ENCODE measurements around the gene CIAO2A. TPM values are rescaled to one million over a fixed set of nuclear protein-coding genes. Genes with fewer than 3 reads are reported as not detected.
"Not testable (repeated sequence)": the region's sequence is repeated elsewhere in the genome, so short reads cannot be mapped to it uniquely, and the experiment has no call there.

Gene CIAO2A
- total RNA-seq, 2 donors from 2014 or later, result 21.5 to 23.1 TPM

DNA sequence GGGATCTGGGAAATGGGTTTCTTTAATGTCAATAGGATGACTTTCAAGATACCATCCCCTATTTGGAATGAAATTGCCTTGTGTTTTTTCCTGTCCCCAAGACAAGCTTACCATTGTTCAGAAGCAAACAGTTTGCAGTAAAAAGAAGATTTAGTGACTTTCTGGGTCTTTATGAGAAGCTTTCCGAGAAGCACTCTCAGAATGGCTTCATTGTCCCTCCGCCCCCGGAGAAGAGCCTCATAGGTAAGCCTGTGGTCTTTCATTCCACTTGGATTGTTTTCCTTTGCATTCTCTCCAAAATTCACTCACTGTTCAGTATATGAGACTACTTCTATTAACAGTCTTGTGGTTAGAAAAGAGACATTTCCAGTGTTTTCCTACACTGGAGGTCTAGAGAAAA is 32.3 kb upstream of the CIAO2A start:
- no peak overlapping the region for H3K27ac Mint-ChIP-seq
- ATAC-seq (no peak), DNase-seq (no peak)
- H3K4me3 Mint-ChIP-seq, result no peak overlapping the region
- H3K4me1 Mint-ChIP-seq, result peaks cover 2% of the 10 kb centered on the region
- H3K36me3 Mint-ChIP-seq (ENCODE audit: low read depth), result peaks cover 7% of the 10 kb centered on the region
- no peaks in the 10 kb centered on the region for H3K9me3 ChIP-seq (ENCODE audit: control insufficient read depth, low read length, poor library complexity, severe bottlenecking)
- H3K27me3 Mint-ChIP-seq, result no peaks in the 10 kb centered on the region

DNA sequence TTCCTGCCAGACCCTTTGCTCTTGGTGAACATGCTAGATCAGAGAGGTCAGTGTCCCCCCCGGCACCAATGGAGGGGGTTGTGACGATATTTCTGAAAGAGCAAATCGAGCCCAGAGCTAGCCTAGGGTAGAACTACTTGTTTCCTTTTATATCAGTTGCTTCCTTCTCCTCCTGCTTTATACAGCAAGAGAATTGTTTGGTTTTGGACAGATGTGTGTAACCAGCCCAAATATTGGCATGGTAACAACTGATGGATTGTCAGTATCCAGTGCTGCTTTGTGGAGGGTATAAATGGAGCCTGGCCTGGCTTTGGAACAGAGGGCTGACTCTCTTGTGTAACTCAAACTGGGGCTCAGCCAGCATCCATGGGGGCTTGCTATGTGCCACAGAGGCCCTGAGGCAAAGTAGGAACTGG is 29.3 kb upstream of the CIAO2A start:
- Mint-ChIP-seq H3K4me3 (no peak overlapping the region), H3K36me3 (ENCODE audit: low read depth) (peaks cover 7% of the 10 kb centered on the region), H3K27me3 (no peaks in the 10 kb centered on the region), H3K27ac (no peak overlapping the region), H3K4me1 (peaks cover 2% of the 10 kb centered on the region)
- no peaks in the 10 kb centered on the region for H3K9me3 ChIP-seq (ENCODE audit: control insufficient read depth, low read length, poor library complexity, severe bottlenecking)
- DNase-seq (no peak), ATAC-seq (no peak)

DNA sequence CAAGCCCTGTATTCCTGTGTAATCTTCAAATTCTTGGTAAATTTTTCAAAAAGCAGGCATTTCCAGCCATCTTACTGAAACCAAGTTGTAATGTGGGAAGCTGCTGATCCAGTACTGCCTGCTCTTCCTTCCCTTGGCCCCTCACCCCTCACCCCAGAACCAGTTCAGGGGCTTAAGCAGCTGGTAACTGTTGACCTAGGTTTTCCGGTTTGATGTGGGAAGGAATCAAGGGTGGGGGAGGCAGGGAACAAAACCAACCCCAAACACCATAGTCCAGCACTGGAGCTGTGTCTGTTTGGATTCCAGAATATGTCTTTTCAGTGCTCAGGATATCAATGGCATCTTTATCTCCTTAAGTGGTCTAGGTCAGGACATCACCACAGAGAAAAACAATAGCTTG is 28.8 kb upstream of the CIAO2A start:
- Mint-ChIP-seq H3K36me3 (ENCODE audit: low read depth) (peaks cover 5% of the 10 kb centered on the region), H3K27ac (no peak overlapping the region), H3K27me3 (no peaks in the 10 kb centered on the region), H3K4me3 (no peak overlapping the region), H3K4me1 (peaks cover 2% of the 10 kb centered on the region)
- no peak for DNase-seq
- no peaks in the 10 kb centered on the region for H3K9me3 ChIP-seq (ENCODE audit: control insufficient read depth, low read length, poor library complexity, severe bottlenecking)
- ATAC-seq, result no peak

DNA sequence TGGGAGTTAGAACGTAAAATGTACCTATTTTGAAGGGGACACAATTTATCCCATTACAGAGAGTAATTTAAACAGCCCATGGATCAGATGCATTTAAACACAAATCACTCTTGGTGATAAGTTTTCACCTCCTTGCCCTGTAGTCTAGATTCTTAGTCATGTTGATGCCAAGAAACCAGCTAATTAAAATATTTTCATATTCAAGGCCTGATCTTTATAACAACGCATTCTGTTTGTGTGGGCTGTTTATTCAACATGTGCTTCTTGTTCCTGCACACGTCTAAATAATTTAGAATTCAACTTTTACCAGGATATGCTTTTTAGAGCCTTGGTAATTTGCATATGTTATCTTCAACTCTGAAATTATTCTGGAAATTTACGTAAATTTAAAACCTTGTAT is 28.0 kb upstream of the CIAO2A start:
- Mint-ChIP-seq H3K27ac (no peak overlapping the region), H3K27me3 (no peaks in the 10 kb centered on the region), H3K4me1 (peaks cover 2% of the 10 kb centered on the region), H3K4me3 (no peak overlapping the region), H3K36me3 (ENCODE audit: low read depth) (peaks cover 5% of the 10 kb centered on the region)
- ATAC-seq (no peak), DNase-seq (no peak)
- no peaks in the 10 kb centered on the region for H3K9me3 ChIP-seq (ENCODE audit: control insufficient read depth, low read length, poor library complexity, severe bottlenecking)

DNA sequence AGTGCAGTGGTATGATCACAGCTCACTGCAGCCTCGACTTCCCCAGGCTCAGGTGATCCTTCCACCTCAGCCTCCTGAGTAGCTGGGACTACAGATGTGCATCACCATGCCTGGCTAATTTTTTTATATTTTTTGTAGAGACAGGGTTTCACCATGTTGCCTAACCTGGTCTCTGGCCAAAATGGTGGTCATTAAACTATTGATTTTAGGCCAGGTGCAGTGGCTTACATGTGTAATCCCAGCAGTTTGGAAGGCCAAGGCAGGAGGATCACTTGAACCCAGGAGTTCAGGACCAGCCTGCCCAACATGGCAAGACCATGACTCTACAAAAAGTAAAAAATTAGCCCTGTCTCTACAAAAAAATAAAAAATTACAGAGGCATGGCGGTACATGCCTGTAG is 26.7 kb upstream of the CIAO2A start:
- not testable (repeated sequence) for DNase-seq; H3K4me3 Mint-ChIP-seq; H3K27me3 Mint-ChIP-seq; H3K4me1 Mint-ChIP-seq; ATAC-seq; H3K27ac Mint-ChIP-seq; H3K9me3 ChIP-seq (ENCODE audit: control insufficient read depth, low read length, poor library complexity, severe bottlenecking); H3K36me3 Mint-ChIP-seq (ENCODE audit: low read depth)

DNA sequence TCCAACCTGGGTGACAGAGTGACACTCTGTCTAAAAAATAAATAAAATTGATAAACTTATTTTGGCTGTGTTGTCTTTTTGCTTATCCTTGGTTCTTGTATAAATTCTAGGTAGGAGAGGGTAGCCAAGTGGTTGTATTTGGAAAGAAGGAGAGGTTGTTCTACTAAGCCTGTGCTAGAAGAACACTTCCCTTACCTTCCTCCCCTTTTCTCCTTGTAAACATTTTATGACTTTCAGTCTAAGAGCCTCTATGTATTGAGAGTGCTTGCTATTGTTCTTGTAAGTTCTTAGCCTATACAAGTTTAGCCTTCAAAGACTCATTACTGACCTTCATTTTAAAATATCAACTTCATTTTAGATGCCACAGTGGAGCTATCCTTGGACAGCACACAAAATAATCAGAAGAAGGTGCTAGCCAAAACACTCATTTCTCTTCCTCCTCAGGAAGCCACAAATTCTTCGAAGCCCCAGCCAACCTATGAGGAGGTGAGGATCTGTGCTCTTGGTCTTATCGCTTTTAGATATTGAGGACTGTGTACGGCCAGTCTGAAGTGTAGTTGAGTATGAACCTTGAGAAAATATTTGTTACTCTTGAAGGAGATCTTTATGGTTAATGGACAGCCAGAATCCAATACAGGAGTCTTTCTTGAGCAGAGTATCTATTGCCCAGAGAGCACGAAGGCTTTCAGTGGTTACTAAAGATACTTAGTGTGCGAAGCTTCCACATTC is 24.3 kb upstream of the CIAO2A start:
- H3K4me3 Mint-ChIP-seq, result no peak overlapping the region
- peaks cover 4% of the 10 kb centered on the region for H3K4me1 Mint-ChIP-seq
- no peaks in the 10 kb centered on the region for H3K27me3 Mint-ChIP-seq
- no peaks in the 10 kb centered on the region for H3K9me3 ChIP-seq (ENCODE audit: control insufficient read depth, low read length, poor library complexity, severe bottlenecking)
- ATAC-seq (no peak), DNase-seq (no peak)
- H3K27ac Mint-ChIP-seq, result no peak overlapping the region
- H3K36me3 Mint-ChIP-seq (ENCODE audit: low read depth), result peaks cover 12% of the 10 kb centered on the region

DNA sequence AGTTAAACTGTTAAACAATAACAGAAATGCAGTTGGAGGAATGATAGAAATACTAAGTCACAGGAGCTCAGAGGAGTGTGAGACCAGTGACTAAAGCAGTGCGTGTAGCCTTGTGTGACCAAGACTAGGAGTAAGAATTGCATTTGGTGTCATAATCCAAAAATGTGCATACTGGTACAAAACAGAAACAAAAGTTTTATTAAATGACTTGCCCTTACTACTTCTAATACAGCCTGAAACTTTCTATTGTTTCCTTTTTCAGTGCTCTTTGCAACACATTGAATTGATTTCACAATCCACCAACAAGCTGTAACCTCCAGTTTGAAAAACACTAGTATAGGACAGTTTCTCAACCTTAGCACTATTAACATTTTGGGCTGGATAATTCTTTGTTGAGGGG is 19.3 kb upstream of the CIAO2A start:
- ATAC-seq (no peak), DNase-seq (no peak)
- H3K27ac Mint-ChIP-seq, result no peak overlapping the region
- no peaks in the 10 kb centered on the region for H3K27me3 Mint-ChIP-seq
- no peak overlapping the region for H3K4me3 Mint-ChIP-seq
- H3K9me3 ChIP-seq (ENCODE audit: control insufficient read depth, low read length, poor library complexity, severe bottlenecking), result no peaks in the 10 kb centered on the region
- peaks cover 11% of the 10 kb centered on the region for H3K36me3 Mint-ChIP-seq (ENCODE audit: low read depth)
- peaks cover 20% of the 10 kb centered on the region for H3K4me1 Mint-ChIP-seq

DNA sequence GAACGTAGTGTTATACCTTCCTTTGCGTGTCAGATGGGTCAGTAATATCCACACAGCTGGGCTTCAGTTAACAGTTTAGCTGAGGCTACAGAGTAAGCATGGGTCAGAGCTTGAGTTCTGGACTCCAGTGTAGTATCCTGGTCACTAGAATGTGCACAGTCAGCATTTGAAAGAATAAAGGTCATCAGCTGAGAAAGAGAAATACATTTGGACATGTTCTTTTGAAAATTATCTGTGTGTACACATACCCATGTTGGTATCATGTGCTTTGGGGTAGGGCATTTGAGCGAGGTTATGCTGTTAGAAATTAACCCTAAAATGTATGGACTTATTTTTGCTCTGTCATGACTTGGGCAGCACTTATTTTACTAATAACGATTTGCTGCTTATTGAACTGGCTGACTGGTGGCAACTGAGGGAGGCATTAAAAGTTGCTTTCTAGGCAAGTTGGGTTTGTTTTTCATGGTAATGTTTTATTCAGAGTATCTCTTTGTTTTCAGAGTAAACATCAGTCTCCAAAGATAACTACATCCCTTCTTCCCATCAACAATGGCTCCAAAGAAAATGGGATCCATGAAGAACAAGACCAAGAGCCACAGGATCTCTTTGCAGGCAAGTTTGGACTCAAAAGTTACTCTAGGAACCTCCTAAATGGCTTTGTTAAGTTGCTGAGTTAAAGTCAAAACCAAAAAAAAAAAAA is 18.6 kb upstream of the CIAO2A start:
- ATAC-seq (no peak), DNase-seq (no peak)
- Mint-ChIP-seq H3K36me3 (ENCODE audit: low read depth) (peaks cover 11% of the 10 kb centered on the region), H3K27ac (peak overlapping the region; percentile 69), H3K4me3 (no peak overlapping the region), H3K27me3 (no peaks in the 10 kb centered on the region), H3K4me1 (peaks cover 23% of the 10 kb centered on the region)
- H3K9me3 ChIP-seq (ENCODE audit: control insufficient read depth, low read length, poor library complexity, severe bottlenecking), result no peaks in the 10 kb centered on the region

DNA sequence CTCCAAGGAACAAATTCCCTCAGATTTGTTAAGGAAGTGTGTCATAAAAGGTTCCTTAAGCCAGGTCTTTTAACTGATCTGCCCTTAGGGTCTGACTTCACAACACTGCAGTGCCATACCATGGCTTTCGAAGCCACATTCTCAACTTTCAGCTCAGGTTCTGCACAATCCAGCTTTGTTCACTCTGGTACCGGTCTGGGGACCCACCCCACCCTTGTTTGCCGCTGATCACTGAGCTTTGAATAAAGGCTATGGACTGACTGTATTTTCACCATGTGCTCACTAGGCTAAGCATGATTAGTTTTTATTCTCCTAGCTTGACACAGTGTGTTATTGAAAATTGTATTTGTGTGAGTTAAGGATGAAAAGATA is 18.0 kb upstream of the CIAO2A start:
- H3K27me3 Mint-ChIP-seq, result no peaks in the 10 kb centered on the region
- ATAC-seq (no peak), DNase-seq (no peak)
- H3K4me1 Mint-ChIP-seq, result peaks cover 25% of the 10 kb centered on the region
- no peak overlapping the region for H3K4me3 Mint-ChIP-seq
- peaks cover 11% of the 10 kb centered on the region for H3K36me3 Mint-ChIP-seq (ENCODE audit: low read depth)
- no peaks in the 10 kb centered on the region for H3K9me3 ChIP-seq (ENCODE audit: control insufficient read depth, low read length, poor library complexity, severe bottlenecking)
- H3K27ac Mint-ChIP-seq, result peak overlapping the region; percentile 69

DNA sequence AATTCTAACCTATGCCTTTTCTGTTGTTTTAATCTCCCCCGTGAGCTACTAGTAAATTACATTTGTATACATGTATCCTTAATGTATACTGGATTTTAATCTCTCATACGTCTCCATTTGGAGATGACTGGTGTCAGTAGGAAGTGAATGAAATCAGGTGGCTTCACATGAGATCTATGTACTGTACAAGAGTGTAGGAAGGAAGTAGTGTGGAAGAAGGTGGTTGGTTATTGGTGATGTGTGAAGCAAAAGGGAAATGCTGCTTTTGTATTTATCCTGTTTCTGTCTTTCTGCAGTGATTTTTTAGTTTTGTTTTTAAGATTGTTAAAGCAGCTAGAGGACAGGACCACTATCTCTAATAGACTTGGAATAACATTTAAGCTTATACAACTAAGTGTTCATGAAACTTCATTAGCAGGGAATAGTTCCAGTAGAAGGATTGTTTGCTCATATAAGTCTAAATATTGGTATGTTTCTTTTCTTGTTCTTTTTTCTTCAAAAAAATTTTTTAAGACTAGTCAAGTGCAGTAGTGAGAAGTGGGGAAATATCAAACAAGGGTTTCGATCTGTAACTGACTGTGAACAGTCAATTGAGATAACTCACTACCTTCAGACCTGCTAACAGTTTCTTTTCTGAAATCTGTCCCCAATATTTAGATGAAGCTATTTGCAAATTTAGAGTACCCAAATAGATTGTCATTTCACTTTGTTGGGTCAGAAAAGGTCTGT is 17.5 kb upstream of the CIAO2A start:
- H3K27ac Mint-ChIP-seq, result peak overlapping the region; percentile 69
- no peaks in the 10 kb centered on the region for H3K9me3 ChIP-seq (ENCODE audit: control insufficient read depth, low read length, poor library complexity, severe bottlenecking)
- peak; percentile 68 for ATAC-seq
- peak overlapping the region; percentile 68 for H3K4me3 Mint-ChIP-seq
- H3K4me1 Mint-ChIP-seq, result peaks cover 30% of the 10 kb centered on the region
- H3K27me3 Mint-ChIP-seq, result no peaks in the 10 kb centered on the region
- DNase-seq, result no peak
- H3K36me3 Mint-ChIP-seq (ENCODE audit: low read depth), result peaks cover 11% of the 10 kb centered on the region

DNA sequence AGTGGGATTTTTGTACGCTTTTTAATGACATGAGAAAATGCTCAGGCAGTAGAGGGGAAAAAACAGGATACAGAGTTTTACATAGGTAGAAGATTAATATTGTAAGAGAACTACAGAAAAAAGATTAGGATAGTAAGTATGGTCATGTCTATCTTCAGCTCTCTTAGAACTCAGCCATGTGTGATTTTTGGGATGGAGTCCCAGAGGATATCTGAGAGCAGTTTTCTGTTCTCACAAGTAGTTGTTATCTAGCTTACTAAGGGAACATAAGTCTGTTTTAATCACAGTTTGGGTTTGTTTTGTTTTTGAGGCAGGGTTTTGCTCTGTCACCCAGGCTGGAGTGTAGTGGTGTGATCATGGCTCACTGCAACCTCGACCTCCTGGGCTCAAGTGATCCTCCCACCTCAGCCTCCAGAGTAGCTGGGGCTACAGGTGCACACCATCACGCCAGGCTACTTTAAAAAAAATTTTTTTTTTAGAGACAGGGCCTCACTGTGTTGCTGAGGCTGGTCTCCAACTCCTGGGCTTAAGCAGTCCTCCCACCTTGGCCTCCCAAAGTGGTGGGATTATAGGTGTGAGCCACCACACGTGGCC is 16.6 kb upstream of the CIAO2A start:
- peaks cover 32% of the 10 kb centered on the region for H3K4me1 Mint-ChIP-seq

DNA sequence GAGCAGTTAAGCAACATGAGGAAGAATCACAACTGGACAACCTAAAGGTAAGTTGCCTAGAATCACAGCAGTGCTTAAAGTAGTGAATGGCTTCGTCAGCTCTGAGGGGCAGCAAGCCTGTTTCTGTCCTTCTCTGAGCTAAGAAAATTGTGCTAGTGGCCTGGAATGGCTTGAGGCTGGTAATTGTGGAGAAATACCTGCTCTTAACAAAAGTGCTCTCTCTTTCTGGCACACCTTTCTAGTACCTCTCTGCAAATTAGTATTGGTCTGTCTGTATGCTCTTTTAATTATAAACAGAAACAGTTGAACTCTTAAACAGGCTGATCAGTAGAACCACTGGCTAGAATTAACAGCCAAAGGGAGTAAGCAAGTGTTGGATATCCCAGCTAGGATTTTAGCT is 13.7 kb upstream of the CIAO2A start:
- Mint-ChIP-seq H3K27ac (no peak overlapping the region), H3K4me1 (peaks cover 34% of the 10 kb centered on the region), H3K27me3 (no peaks in the 10 kb centered on the region), H3K4me3 (no peak overlapping the region), H3K36me3 (ENCODE audit: low read depth) (no peaks in the 10 kb centered on the region)
- ATAC-seq (no peak), DNase-seq (no peak)
- no peaks in the 10 kb centered on the region for H3K9me3 ChIP-seq (ENCODE audit: control insufficient read depth, low read length, poor library complexity, severe bottlenecking)

More for the DNA sequence above, 16.6 kb upstream of the CIAO2A start:
- Mint-ChIP-seq H3K4me3 (peak overlapping the region; percentile 68), H3K36me3 (ENCODE audit: low read depth) (peaks cover 11% of the 10 kb centered on the region), H3K27ac (peak overlapping the region; percentile 69)
- not testable (repeated sequence) for H3K9me3 ChIP-seq (ENCODE audit: control insufficient read depth, low read length, poor library complexity, severe bottlenecking); ATAC-seq; DNase-seq; H3K27me3 Mint-ChIP-seq

DNA sequence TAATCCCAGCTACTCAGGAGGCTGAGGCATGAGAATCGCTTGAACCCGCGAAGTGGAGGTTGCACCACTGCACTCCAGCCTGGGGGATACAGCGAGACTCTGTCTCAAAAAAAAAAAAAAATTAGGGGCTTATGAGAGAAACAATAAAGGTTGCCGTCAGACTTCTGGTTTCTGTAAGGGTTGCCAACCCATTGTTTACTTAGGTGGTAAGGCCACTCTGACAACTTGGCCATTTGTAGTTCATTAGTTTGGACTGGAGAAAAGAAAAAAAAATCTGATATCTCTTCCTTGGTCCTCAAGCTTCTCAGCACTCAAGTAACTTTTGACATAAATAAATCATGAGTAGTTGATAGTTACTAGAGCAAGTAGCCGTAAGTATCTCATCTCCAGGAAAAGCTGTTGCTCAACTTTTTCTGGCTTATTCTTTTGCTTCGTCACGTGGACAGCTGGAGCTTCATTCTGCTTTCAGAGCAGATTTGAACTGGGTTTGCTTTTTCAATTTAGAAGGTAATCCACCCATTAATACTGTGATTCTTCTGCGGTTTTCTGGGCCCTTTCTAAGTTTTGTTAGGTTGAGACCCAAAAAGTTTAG is 11.6 kb upstream of the CIAO2A start:
- Mint-ChIP-seq H3K27ac (no peak overlapping the region), H3K36me3 (ENCODE audit: low read depth) (no peaks in the 10 kb centered on the region), H3K4me1 (peaks cover 26% of the 10 kb centered on the region), H3K4me3 (no peak overlapping the region), H3K27me3 (no peaks in the 10 kb centered on the region)
- ATAC-seq (no peak), DNase-seq (no peak)
- H3K9me3 ChIP-seq (ENCODE audit: control insufficient read depth, low read length, poor library complexity, severe bottlenecking), result no peaks in the 10 kb centered on the region
